GM21576 (cell line): ENCODE results near the gene GIMAP5.

ENCODE experiments used
- ATAC-seq: cut with Tn5 transposase; IDR thresholded peaks from one replicate; pipeline ENCODE4 v1.9.1; 2021; ENCODE audit warnings: mild to moderate bottlenecking, moderate library complexity; ENCODE audit not compliant: unreplicated experiment

The GIMAP5 gene

DNA sequence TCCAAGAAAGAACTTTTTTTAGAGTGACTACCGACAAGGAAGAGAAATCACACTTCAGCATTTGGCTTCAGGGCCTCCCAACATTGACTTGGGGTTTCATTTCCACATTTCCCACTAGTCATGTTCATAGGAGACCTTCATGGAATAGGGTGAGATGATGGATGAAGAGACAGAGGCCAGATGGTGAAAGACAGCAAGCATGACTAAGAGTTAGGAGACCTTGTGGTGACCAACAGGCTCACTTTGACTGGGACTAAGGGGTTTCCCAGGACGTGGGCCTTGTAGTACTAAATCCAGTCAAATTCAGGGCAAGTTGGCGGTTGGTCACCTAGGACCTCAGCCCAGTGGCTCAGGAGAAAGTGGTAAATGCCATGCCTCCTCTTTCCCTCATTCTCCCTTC, 3.0 kb upstream of the GIMAP5 start:
- no peak for ATAC-seq

DNA sequence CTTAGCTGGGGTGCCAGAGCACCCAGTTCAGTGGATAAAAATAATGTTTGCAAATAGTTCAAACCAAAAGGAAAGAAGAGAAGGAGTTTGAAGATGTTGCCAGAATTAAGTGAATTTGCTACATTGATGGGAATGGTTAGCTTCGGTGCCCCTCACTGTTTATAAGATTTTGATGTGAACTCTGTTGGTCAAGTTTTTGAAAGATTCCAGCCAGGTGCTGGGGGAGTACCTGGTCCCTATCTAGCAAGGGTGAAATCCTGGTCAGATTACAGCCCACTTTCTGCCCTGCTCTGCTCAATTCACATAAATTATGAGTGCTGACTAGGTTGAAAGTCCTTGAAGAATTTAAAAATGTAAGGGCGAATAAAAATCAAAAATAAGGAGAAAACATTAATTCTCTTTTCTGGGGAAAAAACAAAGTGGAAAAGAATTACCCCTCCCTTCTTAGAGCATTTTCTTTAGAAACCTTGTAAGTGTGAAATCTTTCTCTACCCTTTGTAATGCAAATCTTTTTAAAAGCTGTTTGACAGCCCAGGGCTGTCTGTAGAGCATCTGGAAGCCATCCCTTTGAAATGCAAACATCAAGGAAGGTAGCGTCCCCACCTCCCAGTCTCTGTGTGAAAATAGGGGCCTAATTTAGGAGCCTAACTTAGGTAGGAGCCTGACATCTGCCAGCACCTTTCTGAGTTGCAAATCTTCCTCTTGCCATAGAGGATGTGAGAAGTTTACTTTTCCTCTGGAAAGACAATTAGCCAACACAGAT, 1.4 kb upstream of the GIMAP5 start:
- no peak for ATAC-seq

DNA sequence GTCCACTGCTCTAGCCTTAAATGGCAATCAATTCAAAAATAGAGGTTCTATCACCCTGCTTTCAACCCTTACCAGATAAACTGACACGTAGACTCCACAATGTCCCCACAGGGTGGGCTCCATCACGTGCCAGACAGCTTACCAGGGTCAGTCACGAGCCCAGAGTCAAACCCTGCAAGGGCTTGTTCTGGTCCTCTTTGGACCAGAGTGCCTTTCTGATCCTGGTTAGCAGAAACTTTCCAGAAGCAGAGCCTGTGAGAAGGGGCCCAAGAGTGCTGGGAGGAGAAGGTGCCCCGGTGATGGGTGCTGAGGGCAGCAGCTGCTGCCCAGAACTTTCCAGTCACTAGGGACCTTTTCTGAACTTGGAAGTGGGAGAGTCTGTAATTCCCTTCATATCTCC, 354 bp upstream of the GIMAP5 start:
- ATAC-seq, result no peak

DNA sequence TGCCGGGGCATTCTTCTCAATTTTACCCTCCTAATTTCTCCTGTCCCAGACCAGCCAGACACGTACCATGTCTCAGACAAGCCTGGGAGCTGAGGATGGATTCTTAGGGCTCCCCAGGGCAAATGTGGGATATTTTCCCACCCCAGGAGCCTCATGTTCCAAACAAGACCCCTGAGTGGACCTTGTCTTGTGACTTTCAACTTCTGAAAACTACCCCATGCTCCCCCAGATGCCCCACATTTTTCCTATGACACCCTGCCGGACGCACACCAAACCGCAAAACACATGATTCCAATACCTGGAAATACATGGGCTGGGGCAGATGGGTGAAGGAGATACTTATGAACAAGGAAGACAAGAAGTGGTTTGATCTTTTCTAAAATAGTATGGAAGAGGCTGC, 874 bp downstream of the GIMAP5 start:
- ATAC-seq, result no peak

DNA sequence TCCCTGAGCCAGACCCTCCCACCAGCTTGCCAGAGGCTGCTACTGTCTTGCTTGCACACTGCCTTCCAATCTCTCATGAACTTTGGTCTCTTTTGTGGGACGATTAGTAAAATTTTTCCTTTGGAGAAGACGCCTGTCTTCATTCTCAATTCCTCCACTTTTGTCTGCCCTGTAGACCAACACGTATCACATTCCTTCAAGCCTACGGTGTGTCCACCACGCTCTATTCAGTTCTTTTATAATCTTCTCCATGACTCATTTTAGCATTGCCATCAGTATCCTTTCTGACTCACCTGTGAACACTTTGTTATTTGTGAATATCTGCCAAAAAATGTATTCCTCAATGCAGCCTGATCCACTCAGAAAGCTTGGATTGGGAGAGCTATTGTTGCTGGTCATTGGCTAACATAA, 1.4 kb downstream of the GIMAP5 start:
- ATAC-seq, result no peak

- no peak for ATAC-seq
Observed at GRCh38 chr7:150739033-150739432, 1.8 kb downstream of the GIMAP5 start.

GRCh38 chr7:150740053-150740452, 2.8 kb downstream of the GIMAP5 start:
- no peak for ATAC-seq

GRCh38 chr7:150742286-150742968, 5.2 kb downstream of the GIMAP5 start:
- no peak for ATAC-seq

GRCh38 chr7:150744041-150744656, 6.9 kb downstream of the GIMAP5 start:
- ATAC-seq, result no peak

DNA sequence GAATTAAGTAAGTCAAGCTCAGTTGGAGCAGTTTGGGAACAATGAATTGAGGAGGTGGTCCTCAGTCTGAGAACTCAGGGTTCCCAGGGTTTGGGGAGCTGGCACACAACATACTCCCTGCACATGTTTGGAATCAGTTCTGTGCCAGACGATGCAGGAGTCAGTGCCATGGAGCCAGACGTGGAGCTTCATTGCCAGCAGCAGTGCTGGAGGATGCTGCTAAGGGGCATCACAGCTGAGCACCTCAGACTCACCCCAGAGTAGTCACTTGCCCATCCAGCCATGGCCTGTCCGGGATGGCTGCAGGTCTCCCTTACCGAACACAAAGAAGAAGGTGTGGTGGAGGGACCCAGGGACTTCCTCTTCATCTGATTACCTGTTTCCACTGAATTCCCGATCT, 7.9 kb downstream of the GIMAP5 start:
- ATAC-seq, result no peak

DNA sequence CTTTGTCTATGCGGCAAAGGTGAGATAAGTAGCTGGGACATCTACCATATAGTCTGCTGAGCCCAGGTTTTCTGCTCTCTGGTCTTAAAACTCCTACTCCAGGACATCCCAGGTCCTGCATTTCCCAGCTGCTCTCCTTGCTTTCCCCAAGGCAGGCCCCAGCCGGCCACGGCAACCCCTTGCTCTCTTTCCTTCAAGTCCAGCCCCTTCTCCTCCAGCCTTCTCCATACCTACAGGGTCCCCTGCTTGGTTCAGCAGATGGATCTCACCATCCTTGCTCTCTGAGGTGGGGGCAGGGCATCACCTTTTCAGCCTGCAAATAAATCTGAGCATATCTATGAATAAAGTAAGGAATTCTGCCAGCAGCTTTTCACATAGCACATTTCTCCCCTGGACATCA, 8.7 kb downstream of the GIMAP5 start:
- no peak for ATAC-seq

GRCh38 chr7:150746921-150747320, 9.7 kb downstream of the GIMAP5 start:
- no peak for ATAC-seq

GRCh38 chr7:150748376-150748775, 11.2 kb downstream of the GIMAP5 start:
- no peak for ATAC-seq

DNA sequence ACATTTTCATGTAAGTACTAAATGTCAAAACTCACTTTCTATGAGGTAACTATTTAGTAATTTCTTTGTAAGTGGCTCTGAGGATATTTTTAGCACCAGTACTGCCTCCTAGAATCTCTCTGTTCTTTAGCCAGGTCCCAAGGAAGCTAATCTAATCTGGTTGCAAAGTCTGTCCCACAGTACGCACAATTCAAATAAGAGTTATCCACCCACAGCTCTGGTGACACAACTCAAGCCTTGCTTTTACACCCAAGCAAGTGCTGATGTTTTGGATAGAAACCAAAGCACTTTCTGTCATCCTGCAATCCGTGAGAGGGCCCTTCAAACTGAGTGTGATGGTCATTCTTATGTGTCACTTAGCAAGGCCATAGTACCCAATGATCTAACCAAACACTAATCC, 14.5 kb downstream of the GIMAP5 start:
- ATAC-seq, result no peak

DNA sequence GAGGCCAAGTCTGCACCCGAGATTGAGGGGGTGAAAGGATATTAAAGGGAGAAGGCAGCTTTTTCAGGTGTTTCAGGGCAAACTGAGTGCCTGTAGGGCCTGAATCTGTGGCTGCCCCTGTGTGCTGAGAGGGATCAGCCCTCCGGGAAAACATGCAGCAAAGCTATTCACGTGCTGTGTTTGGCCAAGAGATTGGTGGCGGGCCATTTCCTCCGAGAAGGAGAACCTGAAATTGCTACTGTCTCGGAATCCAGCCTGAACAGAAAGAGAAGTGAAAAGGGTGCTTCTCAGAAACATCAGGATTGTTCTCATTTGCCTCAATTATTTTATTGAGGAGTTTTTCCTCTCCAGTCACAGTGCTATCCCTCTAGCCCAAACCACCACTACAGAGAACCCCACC, 16.0 kb downstream of the GIMAP5 start:
- no peak for ATAC-seq

- no peak for ATAC-seq
Observed at GRCh38 chr7:150753826-150754603, 16.8 kb downstream of the GIMAP5 start.

GRCh38 chr7:150754951-150755350, 17.7 kb downstream of the GIMAP5 start:
- ATAC-seq, result no peak

DNA sequence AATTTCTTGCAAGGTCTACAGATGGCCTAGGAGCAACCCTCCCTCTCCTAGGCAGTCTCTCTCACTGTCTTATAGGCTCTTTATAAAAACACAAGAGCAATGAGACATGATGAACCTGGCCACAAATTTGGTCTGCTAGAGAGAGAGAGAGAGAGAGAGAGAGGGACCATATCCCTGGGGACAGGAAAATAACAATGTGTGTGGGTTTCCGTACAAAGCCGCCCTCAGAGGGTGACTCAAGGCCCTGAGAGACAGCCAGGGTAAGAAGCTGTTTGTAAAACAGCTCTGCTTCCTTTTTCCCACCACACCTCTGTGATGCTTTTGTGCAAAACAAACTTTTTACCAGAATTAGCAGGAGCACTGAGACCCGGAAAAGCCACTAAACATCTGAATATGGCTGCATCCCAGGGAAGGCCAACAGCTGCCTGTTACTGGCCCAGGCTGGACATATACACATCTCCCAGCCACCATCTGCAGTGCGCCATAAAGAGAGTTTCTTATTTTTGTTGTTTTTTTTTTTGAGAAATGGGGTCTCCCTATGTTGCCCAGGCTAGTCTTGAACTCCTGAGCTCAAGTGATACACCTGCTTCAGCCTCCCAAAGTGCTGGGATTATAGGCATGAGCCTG, 18.4 kb downstream of the GIMAP5 start:
- no peak for ATAC-seq

DNA sequence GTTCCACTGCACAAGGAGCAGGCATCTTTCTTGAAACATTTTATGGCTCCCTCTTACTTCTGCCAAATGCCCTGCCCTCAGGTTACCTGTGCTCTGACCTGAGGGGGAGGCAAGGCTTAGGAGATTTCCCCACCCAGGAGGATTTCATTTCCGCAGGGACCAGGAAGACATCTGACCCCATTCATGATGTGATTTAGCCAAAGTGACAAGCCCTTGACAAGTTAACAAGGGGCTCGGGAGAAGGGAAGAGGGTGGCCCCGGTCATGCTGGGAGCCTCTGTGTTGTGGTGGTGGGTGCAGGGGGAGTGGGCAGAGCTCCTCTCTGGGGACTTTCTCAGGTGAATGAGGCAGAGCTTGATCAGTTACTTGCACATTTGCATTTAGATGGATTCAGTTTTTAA, 18.9 kb downstream of the GIMAP5 start:
- no peak for ATAC-seq

DNA sequence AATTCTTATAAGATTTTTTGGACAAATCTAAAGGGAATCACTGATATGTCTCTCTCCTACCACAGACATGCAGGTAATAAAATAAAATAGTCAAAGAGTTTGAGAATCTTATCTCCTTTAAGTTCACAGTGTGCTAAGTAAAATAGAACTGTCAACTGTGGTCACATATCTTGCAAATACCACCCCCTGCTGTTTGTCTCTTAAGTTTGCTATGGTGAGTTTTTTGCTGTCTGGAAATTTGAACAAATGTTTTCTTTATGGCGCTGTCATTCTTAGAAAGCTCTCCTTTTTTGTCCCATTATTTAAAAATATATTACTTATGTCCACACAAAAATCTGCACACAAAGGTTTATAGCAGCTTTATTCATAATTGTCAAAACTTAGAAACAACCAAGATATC, 19.6 kb downstream of the GIMAP5 start:
- ATAC-seq, result no peak

GRCh38 chr7:150759479-150759878, 22.3 kb downstream of the GIMAP5 start:
- no peak for ATAC-seq
